ENCODE data around the gene YAE1. TPM values are rescaled to one million over a fixed set of nuclear protein-coding genes. Genes with fewer than 3 reads are reported as not detected.

Gene YAE1
- total RNA-seq, 1 donor from 2014 or later = 16.1 TPM

GRCh38 chr7:39577229-39577874 is 11.1 kb downstream of the YAE1 start:
- no peak for TF ChIP-seq CTCF (IDR thresholded peaks at IDR 0.05)
- no peak for DNase-seq
- no peak overlapping the region for H3K4me3 Mint-ChIP-seq
- ChIA-PET POLR2A (no interaction called here), CTCF (interaction anchor here (2.7 to 9.7 kb wide), 3 partner anchors 10 to 168 kb away, joined by 5 to 327 read pairs (median 53); no protein-coding TSS in a partner anchor)
- no peak for ATAC-seq (ENCODE audit: low read depth)
- no peaks in the 10 kb centered on the region for H3K27me3 Mint-ChIP-seq
- no peak overlapping the region for H3K27ac Mint-ChIP-seq
- H3K36me3 Mint-ChIP-seq (ENCODE audit: low read depth) = peaks cover 24% of the 10 kb centered on the region
- intact Hi-C loops (cut with micrococcal nuclease) = no loop called here
- H3K4me1 Mint-ChIP-seq = peaks cover 3% of the 10 kb centered on the region
- H3K9me3 Mint-ChIP-seq = no peaks in the 10 kb centered on the region

GRCh38 chr7:39580149-39580874 is 14.1 kb downstream of the YAE1 start:
- Mint-ChIP-seq H3K27me3 (no peaks in the 10 kb centered on the region), H3K4me3 (no peak overlapping the region), H3K9me3 (no peaks in the 10 kb centered on the region), H3K36me3 (ENCODE audit: low read depth) (peaks cover 8% of the 10 kb centered on the region), H3K4me1 (peaks cover 3% of the 10 kb centered on the region), H3K27ac (no peak overlapping the region)
- ChIA-PET POLR2A (interaction anchor here (0.7 to 1.4 kb wide), 5 partner anchors 43 to 368 kb away, joined by 3 to 21 read pairs (median 4); partner anchors contain the start of gene RALA), CTCF (interaction anchor here (0.5 to 9.7 kb wide), 31 partner anchors 9 to 554 kb away, joined by 3 to 327 read pairs (median 4); partner anchors contain the start of genes MPLKIP and YAE1)
- intact Hi-C loops (cut with micrococcal nuclease) = loop anchor here (1.0 to 5.0 kb wide), 5 partner anchors 44 to 472 kb away; partner anchors contain the start of gene CDK13
- TF ChIP-seq CTCF (IDR thresholded peaks at IDR 0.05) = no peak
- ATAC-seq (ENCODE audit: low read depth) (peak; percentile 97), DNase-seq (peak; percentile 39)

- DNase-seq = no peak
- no peaks in the 10 kb centered on the region for H3K9me3 Mint-ChIP-seq
- ATAC-seq (ENCODE audit: low read depth) = no peak
- no peaks in the 10 kb centered on the region for H3K27me3 Mint-ChIP-seq
- intact Hi-C loops (cut with micrococcal nuclease) = loop anchor here (5.0 kb wide), 2 partner anchors 115 to 370 kb away; partner anchors contain the start of gene CDK13
- ChIA-PET POLR2A (interaction anchor here (0.8 to 1.1 kb wide), 3 partner anchors 40 to 153 kb away, joined by 3 to 5 read pairs (median 3); partner anchors contain the start of gene RALA), CTCF (interaction anchor here (0.7 to 9.7 kb wide), 5 partner anchors 28 to 470 kb away, joined by 3 to 327 read pairs (median 7); no protein-coding TSS in a partner anchor)
- no peak for TF ChIP-seq CTCF (IDR thresholded peaks at IDR 0.05)
- peaks cover 4% of the 10 kb centered on the region for H3K36me3 Mint-ChIP-seq (ENCODE audit: low read depth)
- no peak overlapping the region for H3K4me3 Mint-ChIP-seq
- no peak overlapping the region for H3K27ac Mint-ChIP-seq
- H3K4me1 Mint-ChIP-seq = peaks cover 3% of the 10 kb centered on the region
These were observed 16.3 kb downstream of the YAE1 start for GRCh38 chr7:39582536-39582935.

GRCh38 chr7:39583539-39583938 is 17.3 kb downstream of the YAE1 start:
- TF ChIP-seq CTCF (IDR thresholded peaks at IDR 0.05) = no peak
- no peak overlapping the region for H3K4me3 Mint-ChIP-seq
- ChIA-PET CTCF (interaction anchor here (1.5 to 9.7 kb wide), 2 partner anchors 27 to 162 kb away, joined by 6 to 327 read pairs; no protein-coding TSS in a partner anchor), POLR2A (no interaction called here)
- DNase-seq (no peak), ATAC-seq (ENCODE audit: low read depth) (no peak)
- peaks cover under 1% of the 10 kb centered on the region for H3K36me3 Mint-ChIP-seq (ENCODE audit: low read depth)
- H3K27ac Mint-ChIP-seq = no peak overlapping the region
- peaks cover 3% of the 10 kb centered on the region for H3K4me1 Mint-ChIP-seq
- no peaks in the 10 kb centered on the region for H3K9me3 Mint-ChIP-seq
- H3K27me3 Mint-ChIP-seq = no peaks in the 10 kb centered on the region
- intact Hi-C loops (cut with micrococcal nuclease) = loop anchor here (5.0 kb wide), 2 partner anchors 114 to 369 kb away; partner anchors contain the start of gene CDK13

GRCh38 chr7:39587393-39587792 is 21.2 kb downstream of the YAE1 start:
- CTCF ChIA-PET = no interaction called here
- no peak for TF ChIP-seq CTCF (IDR thresholded peaks at IDR 0.05)
- intact Hi-C loops (cut with micrococcal nuclease) = no loop called here
- peaks cover 12% of the 10 kb centered on the region for H3K4me1 Mint-ChIP-seq
- no peaks in the 10 kb centered on the region for H3K27me3 Mint-ChIP-seq
- ATAC-seq (ENCODE audit: low read depth) (no peak), DNase-seq (no peak)
- no peak overlapping the region for H3K27ac Mint-ChIP-seq
- H3K4me3 Mint-ChIP-seq = no peak overlapping the region
- H3K36me3 Mint-ChIP-seq (ENCODE audit: low read depth) = no peaks in the 10 kb centered on the region
- H3K9me3 Mint-ChIP-seq = no peaks in the 10 kb centered on the region
- POLR2A ChIA-PET = interaction anchor here (0.9 kb wide), 1 partner anchor 36 kb away, joined by 5 read pairs; the partner anchor contains the start of gene RALA
